Measurements from ENCODE around the gene CFAP298. TPM values are rescaled to one million over a fixed set of nuclear protein-coding genes. Genes with fewer than 3 reads are reported as not detected.

CFAP298 gene
- total RNA-seq, 1 donor = 14.8 TPM

DNA sequence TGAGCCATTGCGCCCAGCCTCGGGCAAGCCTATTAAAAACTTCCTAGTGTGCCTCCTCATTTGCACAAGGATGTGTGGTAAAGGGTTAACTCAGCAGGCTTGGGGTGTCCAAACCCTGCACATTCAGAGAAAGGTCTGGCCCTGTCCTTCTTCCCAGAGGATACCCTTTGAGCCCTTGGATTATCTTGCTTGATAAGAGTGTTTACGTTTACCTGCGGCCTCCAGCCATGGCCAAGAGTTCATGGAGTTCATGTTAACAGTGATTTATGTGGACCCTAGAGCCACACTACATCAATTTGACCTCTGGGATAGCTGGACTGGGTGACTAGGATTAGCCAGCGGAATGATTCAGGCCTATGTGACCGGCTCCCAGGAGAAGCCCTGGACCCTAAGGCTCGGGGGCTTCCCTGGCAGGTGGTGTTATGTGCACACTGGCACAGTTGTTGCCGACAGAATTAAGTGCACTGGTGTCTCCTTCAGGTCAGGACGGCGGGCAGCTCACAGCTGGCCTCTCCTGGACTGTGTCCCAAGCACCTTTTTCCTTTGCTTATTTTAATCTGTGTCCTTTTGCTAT lies 19.2 kb downstream of the CFAP298 start:
- Histone ChIP-seq H4K20me1 (ENCODE audit: insufficient read depth, low read length) (peaks cover 2% of the 10 kb centered on the region), H3K36me3 (ENCODE audit: insufficient read depth, low read length) (no peaks in the 10 kb centered on the region), H3K4me3 (ENCODE audit: insufficient read depth, low read length) (no peak overlapping the region), H3K9me3 (ENCODE audit: low read depth, low read length) (no peaks in the 10 kb centered on the region), H3K79me2 (ENCODE audit: insufficient read depth, low read length) (no peaks in the 10 kb centered on the region), H2AFZ (ENCODE audit: low read length) (no peak overlapping the region), H3K4me2 (ENCODE audit: insufficient read depth, low read length) (no peak overlapping the region), H3K4me1 (ENCODE audit: insufficient read depth, low read length) (peaks cover 6% of the 10 kb centered on the region), H3K27ac (ENCODE audit: low read depth, low read length) (no peak overlapping the region), H3K27me3 (ENCODE audit: insufficient read depth, low read length) (peaks cover 4% of the 10 kb centered on the region)
- TF ChIP-seq, protein P1, sequence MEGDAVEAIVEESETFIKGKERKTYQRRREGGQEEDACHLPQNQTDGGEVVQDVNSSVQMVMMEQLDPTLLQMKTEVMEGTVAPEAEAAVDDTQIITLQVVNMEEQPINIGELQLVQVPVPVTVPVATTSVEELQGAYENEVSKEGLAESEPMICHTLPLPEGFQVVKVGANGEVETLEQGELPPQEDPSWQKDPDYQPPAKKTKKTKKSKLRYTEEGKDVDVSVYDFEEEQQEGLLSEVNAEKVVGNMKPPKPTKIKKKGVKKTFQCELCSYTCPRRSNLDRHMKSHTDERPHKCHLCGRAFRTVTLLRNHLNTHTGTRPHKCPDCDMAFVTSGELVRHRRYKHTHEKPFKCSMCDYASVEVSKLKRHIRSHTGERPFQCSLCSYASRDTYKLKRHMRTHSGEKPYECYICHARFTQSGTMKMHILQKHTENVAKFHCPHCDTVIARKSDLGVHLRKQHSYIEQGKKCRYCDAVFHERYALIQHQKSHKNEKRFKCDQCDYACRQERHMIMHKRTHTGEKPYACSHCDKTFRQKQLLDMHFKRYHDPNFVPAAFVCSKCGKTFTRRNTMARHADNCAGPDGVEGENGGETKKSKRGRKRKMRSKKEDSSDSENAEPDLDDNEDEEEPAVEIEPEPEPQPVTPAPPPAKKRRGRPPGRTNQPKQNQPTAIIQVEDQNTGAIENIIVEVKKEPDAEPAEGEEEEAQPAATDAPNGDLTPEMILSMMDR (IDR thresholded peaks at IDR 0.05; ENCODE audit: extremely low read depth, low read depth, low read length) = no peak
- no peak for DNase-seq (ENCODE audit: insufficient read length, low spot score, missing footprints)

DNA sequence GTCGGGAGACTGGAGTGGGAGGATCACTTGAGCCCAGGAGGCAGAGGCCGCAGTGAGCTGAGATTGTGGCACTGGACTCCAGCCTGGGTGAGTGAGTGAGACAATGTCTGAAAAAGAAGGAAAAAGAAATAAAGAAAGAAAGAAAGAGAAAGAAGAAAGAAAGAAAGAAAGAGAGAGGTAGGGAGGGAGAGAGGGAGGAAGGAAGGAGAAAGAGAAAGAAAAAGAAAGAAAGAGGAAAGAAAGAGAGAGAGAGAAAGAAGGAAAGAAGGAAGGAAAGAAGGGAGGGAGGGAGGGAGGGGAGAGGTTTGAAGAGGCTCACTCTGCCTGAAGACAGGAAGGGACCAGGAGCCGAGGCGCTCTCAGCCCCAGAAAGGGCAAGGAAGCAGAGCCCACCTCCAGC lies 22.0 kb downstream of the CFAP298 start:
- Histone ChIP-seq H4K20me1 (ENCODE audit: insufficient read depth, low read length) (no peaks in the 10 kb centered on the region), H3K27ac (ENCODE audit: low read depth, low read length) (no peak overlapping the region), H2AFZ (ENCODE audit: low read length) (no peak overlapping the region), H3K27me3 (ENCODE audit: insufficient read depth, low read length) (peaks cover 12% of the 10 kb centered on the region), H3K4me2 (ENCODE audit: insufficient read depth, low read length) (no peak overlapping the region), H3K36me3 (ENCODE audit: insufficient read depth, low read length) (no peaks in the 10 kb centered on the region), H3K9me3 (ENCODE audit: low read depth, low read length) (no peaks in the 10 kb centered on the region), H3K79me2 (ENCODE audit: insufficient read depth, low read length) (no peaks in the 10 kb centered on the region), H3K4me1 (ENCODE audit: insufficient read depth, low read length) (no peaks in the 10 kb centered on the region), H3K4me3 (ENCODE audit: insufficient read depth, low read length) (no peak overlapping the region)
- no peak for DNase-seq (ENCODE audit: insufficient read length, low spot score, missing footprints)
- TF ChIP-seq, protein P1 (IDR thresholded peaks at IDR 0.05; ENCODE audit: extremely low read depth, low read depth, low read length) = no peak

DNA sequence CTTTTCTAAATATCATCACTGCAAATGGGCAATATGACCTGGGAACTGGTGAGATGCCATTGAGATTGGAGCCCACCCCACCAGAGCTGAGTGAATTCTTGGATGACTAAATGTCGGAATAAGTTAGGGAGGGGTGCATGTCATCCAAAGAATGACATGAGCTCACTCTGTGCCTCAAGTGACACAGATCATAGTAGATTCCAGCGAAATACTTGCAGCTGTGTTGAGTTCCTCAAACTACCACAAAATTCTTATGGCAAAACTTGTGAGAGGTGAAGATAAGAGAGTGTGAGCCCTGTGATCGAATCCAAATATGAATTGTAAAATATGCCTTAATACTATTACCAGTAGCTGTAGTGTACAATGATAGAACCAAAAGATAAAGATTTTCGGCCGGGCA lies 24.5 kb downstream of the CFAP298 start:
- no peak overlapping the region for H3K4me3 ChIP-seq (ENCODE audit: insufficient read depth, low read length)
- no peaks in the 10 kb centered on the region for H4K20me1 ChIP-seq (ENCODE audit: insufficient read depth, low read length)
- H3K27me3 ChIP-seq (ENCODE audit: insufficient read depth, low read length) = peaks cover 19% of the 10 kb centered on the region
- H3K27ac ChIP-seq (ENCODE audit: low read depth, low read length) = no peak overlapping the region
- no peak overlapping the region for H2AFZ ChIP-seq (ENCODE audit: low read length)
- TF ChIP-seq, protein P1 (IDR thresholded peaks at IDR 0.05; ENCODE audit: extremely low read depth, low read depth, low read length) = no peak
- no peak overlapping the region for H3K4me2 ChIP-seq (ENCODE audit: insufficient read depth, low read length)
- DNase-seq (ENCODE audit: insufficient read length, low spot score, missing footprints) = no peak
- H3K79me2 ChIP-seq (ENCODE audit: insufficient read depth, low read length) = no peaks in the 10 kb centered on the region
- H3K36me3 ChIP-seq (ENCODE audit: insufficient read depth, low read length) = no peaks in the 10 kb centered on the region
- no peaks in the 10 kb centered on the region for H3K9me3 ChIP-seq (ENCODE audit: low read depth, low read length)
- no peaks in the 10 kb centered on the region for H3K4me1 ChIP-seq (ENCODE audit: insufficient read depth, low read length)

DNA sequence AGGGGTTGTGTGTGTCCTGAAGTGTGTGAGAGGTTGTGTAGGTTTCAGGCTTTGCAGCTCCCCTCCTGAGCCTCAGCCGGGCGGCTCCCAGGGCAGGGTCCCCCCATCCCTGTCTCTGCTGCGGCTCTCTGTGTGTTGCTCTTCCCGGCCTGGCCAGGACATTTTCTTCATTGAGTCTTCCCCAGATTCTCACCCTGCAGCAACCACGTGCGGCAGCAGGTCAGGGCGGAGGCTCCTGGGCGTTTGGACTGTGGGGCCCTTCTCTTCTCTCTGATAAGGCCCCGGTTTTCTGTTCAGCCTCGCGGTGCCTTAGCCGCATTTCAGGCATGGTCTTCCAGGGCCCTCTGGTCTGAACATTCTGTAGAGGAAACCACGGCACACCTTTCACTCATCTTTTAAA lies 25.1 kb downstream of the CFAP298 start:
- H3K4me2 ChIP-seq (ENCODE audit: insufficient read depth, low read length) = no peak overlapping the region
- DNase-seq (ENCODE audit: insufficient read length, low spot score, missing footprints) = no peak
- H3K36me3 ChIP-seq (ENCODE audit: insufficient read depth, low read length) = no peaks in the 10 kb centered on the region
- no peak overlapping the region for H3K27ac ChIP-seq (ENCODE audit: low read depth, low read length)
- TF ChIP-seq, protein P1 (IDR thresholded peaks at IDR 0.05; ENCODE audit: extremely low read depth, low read depth, low read length) = no peak
- no peaks in the 10 kb centered on the region for H3K79me2 ChIP-seq (ENCODE audit: insufficient read depth, low read length)
- no peaks in the 10 kb centered on the region for H3K4me1 ChIP-seq (ENCODE audit: insufficient read depth, low read length)
- peaks cover 24% of the 10 kb centered on the region for H3K27me3 ChIP-seq (ENCODE audit: insufficient read depth, low read length)
- no peak overlapping the region for H3K4me3 ChIP-seq (ENCODE audit: insufficient read depth, low read length)
- H4K20me1 ChIP-seq (ENCODE audit: insufficient read depth, low read length) = no peaks in the 10 kb centered on the region
- H3K9me3 ChIP-seq (ENCODE audit: low read depth, low read length) = no peaks in the 10 kb centered on the region
- H2AFZ ChIP-seq (ENCODE audit: low read length) = no peak overlapping the region

Data from osteoblast (primary cell).